Fibroblast of villous mesenchyme (primary cell): ENCODE data around the gene ABCG2. TPM values are rescaled to one million over a fixed set of nuclear protein-coding genes. Genes with fewer than 3 reads are reported as not detected.
"Not testable (repeated sequence)": the region's sequence is repeated elsewhere in the genome, so short reads cannot be mapped to it uniquely, and the experiment has no call there.

Source experiments
- DNase-seq: peaks from one replicate; pipeline ENCODE4 v3.0.0-alpha.2; 2010; ENCODE audit warnings: low read depth
- H3K4me3 ChIP-seq: 2 replicates; pipeline ENCODE4 v1.5.1; 2011; ENCODE audit warnings: low read depth, mild to moderate bottlenecking, low read length
- total RNA-seq: library from RNA; depleted of rRNA; stranded (reverse); fragments of >200 nt; gene quantifications from 2 replicates; pipeline ENCODE4 v1.2.3, GENCODE V29; 2012
- TF ChIP-seq, protein P1 (sequence below): IDR thresholded peaks from 2 replicates; pipeline ENCODE4 v1.5.1; 2012; ENCODE audit warnings: low read depth, mild to moderate bottlenecking, low read length; ENCODE audit not compliant: insufficient read depth

ABCG2 gene
- total RNA-seq, 1 donor: 2.2 TPM

DNA sequence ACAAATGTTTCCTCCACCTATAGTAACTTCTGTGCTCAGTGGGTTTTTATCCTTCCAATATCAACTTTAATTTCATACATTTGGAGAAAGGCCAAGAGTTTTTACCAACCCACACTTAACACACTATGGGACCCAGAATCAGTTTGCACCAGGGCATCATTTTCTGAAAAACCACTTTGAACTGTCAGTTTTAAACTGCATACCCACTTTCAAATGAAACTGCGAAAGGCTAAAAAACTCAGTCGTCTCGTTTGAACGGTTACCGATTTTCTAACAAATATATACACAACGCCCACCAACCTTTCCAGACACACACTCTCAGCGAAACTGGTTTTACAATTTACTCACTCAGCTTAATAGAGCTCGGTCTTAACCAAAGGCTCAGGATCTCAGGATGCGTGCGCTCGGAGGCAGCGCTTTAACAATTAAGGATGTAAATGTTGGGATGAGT lies 376 bp downstream of the ABCG2 start:
- no peak for DNase-seq
- TF ChIP-seq, protein P1, sequence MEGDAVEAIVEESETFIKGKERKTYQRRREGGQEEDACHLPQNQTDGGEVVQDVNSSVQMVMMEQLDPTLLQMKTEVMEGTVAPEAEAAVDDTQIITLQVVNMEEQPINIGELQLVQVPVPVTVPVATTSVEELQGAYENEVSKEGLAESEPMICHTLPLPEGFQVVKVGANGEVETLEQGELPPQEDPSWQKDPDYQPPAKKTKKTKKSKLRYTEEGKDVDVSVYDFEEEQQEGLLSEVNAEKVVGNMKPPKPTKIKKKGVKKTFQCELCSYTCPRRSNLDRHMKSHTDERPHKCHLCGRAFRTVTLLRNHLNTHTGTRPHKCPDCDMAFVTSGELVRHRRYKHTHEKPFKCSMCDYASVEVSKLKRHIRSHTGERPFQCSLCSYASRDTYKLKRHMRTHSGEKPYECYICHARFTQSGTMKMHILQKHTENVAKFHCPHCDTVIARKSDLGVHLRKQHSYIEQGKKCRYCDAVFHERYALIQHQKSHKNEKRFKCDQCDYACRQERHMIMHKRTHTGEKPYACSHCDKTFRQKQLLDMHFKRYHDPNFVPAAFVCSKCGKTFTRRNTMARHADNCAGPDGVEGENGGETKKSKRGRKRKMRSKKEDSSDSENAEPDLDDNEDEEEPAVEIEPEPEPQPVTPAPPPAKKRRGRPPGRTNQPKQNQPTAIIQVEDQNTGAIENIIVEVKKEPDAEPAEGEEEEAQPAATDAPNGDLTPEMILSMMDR: no peak
- H3K4me3 ChIP-seq: peak overlapping the region; percentile 61

DNA sequence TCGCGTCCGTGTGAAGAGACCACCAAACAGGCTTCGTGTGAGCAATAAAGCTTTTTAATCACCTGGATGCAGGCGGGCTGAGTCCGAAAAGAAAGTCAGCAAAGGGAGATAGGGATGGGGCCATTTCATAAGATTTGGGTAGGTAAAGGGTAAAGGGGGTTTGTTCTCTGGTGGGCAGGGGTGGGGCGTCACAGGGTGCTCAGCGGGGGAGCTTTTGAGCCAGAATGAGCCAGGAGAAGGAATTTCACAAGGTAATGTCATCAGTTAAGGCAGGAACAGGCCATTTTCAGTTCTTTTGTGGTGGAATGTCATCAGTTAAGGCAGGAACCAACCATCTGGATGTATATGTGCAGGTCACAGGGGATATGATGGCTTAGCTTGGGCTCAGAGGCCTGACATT lies 6.1 kb downstream of the ABCG2 start:
- H3K4me3 ChIP-seq, DNase-seq: not testable (repeated sequence)

DNA sequence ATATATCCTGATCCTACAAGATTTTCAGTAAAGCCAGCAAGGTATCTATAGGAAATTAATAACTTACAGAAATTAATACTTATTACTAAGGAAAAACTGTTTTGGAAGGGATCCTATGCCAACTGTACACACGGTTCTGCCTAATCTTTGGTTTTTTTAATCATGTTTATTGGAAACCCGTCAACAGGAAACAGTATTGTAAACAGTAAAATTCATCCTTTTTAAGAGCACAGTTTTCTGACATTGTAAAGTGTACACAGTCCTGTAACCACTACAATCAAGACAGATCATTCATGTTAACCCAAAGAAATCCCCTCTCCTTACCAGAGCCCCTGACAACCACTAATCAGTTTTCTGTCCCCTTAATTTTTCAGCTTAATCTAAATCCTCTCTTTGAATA lies 9.9 kb downstream of the ABCG2 start:
- TF ChIP-seq, protein P1: no peak
- H3K4me3 ChIP-seq: no peak overlapping the region
- peak; percentile 51 for DNase-seq

DNA sequence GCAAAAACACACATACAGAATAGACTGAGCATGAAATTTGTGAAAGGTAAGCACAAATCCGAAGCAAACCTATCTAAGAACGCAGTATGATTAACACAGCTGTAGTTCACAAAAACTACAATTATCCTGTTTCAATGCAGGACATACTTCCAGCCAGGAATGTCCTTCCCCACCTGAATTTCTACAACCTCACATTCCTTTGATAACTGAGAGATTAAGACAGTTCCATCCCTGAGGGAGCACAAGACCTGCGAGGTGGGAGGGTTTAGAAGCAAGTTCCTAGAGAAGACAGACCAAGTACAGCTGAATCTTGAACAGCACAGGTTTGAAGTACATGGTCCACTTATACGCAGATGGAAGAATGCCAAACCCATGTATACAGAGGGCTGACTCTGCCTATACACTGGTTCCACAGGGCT lies 10.6 kb downstream of the ABCG2 start:
- no peak overlapping the region for H3K4me3 ChIP-seq
- TF ChIP-seq, protein P1: no peak
- peak; percentile 22 for DNase-seq

DNA sequence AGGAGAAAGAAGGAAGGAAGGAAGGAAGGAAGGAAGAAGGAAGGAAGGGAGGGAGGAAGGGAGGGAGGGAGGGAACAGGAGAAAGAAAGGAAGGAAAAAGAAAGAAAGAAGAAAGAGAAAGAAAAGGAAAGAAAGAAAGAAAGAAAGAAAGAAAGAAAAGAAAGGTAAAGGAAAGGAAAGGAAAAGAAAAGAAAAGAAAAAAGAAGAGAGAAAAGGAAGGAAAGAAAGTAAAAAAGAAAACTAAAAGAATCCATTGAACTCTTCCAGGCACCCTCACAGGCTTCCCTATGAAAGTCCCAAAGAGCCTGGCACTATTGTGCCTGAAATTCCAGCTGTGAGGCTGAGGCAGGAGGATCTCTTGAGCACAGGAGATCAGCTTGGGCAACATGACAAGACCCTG lies 11.5 kb downstream of the ABCG2 start:
- H3K4me3 ChIP-seq: no peak overlapping the region
- no peak for DNase-seq
- TF ChIP-seq, protein P1: no peak

DNA sequence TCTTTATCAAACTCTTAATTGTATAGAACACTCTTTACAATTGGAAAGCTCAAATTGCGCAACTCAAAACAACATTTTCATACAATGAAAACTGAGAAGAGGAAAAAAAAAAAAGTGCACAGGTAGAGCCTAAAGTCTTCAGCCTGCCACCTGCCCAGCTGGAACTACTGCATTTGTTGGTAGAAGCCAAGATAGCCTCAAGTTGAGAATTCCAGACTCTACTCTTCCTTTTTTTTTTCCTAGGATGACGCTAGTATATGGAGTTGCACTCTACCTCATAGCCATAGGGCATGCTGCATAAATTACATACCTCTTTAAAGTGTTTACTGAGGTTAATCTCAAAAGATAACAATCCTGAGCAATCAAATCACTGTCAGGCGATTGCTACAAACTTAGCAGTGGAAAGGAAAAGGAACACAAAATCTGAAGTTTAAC lies 13.6 kb downstream of the ABCG2 start:
- H3K4me3 ChIP-seq: no peak overlapping the region
- TF ChIP-seq, protein P1: no peak
- peak; percentile 74 for DNase-seq

DNA sequence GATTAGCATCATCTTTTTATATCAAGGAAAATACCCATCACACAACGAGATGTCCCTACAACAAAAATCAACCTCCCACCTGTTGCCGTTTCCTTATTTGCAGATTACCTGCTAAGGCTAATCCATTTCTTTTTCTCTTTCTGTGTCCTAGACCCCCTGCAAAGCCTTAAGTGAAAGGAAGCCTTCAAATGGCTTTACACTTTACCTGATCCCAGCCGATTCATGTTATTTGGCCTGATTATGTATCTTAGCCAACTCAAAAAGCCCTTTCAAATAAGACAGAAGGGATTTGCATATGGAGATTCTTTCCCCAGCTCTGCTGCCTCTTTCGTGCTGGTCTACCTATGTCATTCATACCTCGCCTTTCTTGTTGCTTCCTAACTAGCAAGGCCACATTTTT lies 14.4 kb downstream of the ABCG2 start:
- DNase-seq: no peak
- TF ChIP-seq, protein P1: no peak
- no peak overlapping the region for H3K4me3 ChIP-seq
